ENCODE results near the gene LRTM2.

GRCh38 chr12:1878214-1878613 is 57.8 kb downstream of the LRTM2 start:
- TF ChIP-seq CTCF (IDR thresholded peaks at IDR 0.05; ENCODE audit: insufficient read depth, low read length) (no peak), POLR2AphosphoS5 (IDR thresholded peaks at IDR 0.05; ENCODE audit: low read depth) (no peak), SPI1 (IDR thresholded peaks at IDR 0.05; ENCODE audit: borderline replicate concordance, low read depth) (no peak)

Data from HL-60 (cell line).